GM23338 (cell line): Measurements from ENCODE around the gene ALPL.

Source experiments
- CREB1 ChIP-seq: fragments of 250-450 bp; sonication (Bioruptor Pico); IDR thresholded peaks from 2 replicates; pipeline ENCODE4 v1.5.0; 2020; ENCODE audit warnings: low read depth, mild to moderate bottlenecking, moderate library complexity
- EZH2 ChIP-seq: fragments of 200-600 bp; sonication (generic); IDR thresholded peaks from one replicate; pipeline ENCODE4 v1.8.0; 2017; ENCODE audit warnings: antibody characterized with exemption, mild to moderate bottlenecking, low read depth; ENCODE audit not compliant: unreplicated experiment
- EZH2phosphoT487 ChIP-seq: fragments of 200-600 bp; sonication (generic); IDR thresholded peaks from one replicate; pipeline ENCODE4 v1.8.1; 2018; ENCODE audit warnings: antibody characterized with exemption; ENCODE audit not compliant: unreplicated experiment
- JUNB ChIP-seq: IDR thresholded peaks from one replicate; pipeline ENCODE4 v1.6.1; 2016; ENCODE audit warnings: antibody characterized with exemption; ENCODE audit not compliant: unreplicated experiment
- POLR2AphosphoS5 ChIP-seq: IDR thresholded peaks from 2 replicates; pipeline ENCODE4 v1.6.1; 2016; ENCODE audit warnings: antibody characterized with exemption, low read depth
- STAT1 ChIP-seq: IDR thresholded peaks from one replicate; pipeline ENCODE4 v1.6.1; 2016; ENCODE audit warnings: antibody characterized with exemption; ENCODE audit not compliant: unreplicated experiment
- ZNF114 ChIP-seq: fragments of 250-450 bp; sonication (Bioruptor Pico); IDR thresholded peaks from 2 replicates; pipeline ENCODE4 v1.5.0; 2020; ENCODE audit warnings: mild to moderate bottlenecking, moderate library complexity
- ZNF331 ChIP-seq: fragments of 250-450 bp; sonication (Bioruptor Pico); IDR thresholded peaks from 2 replicates; pipeline ENCODE4 v1.5.0; 2020; ENCODE audit warnings: low read depth, mild to moderate bottlenecking, moderate library complexity
- TF ChIP-seq, protein P1 (sequence below), 2 experiments: fragments of 200-600 bp in 1 of 2; sonication (generic) in 1 of 2; conservative IDR thresholded peaks; 2 replicates each; pipeline versions ENCODE4 v1.5.1 to v1.6.1; 2016 to 2017; ENCODE audit warnings: antibody characterized with exemption in 2 of 2, low read depth in 2 of 2, mild to moderate bottlenecking in 2 of 2, moderate library complexity in 1 of 2
- TF ChIP-seq, protein P2 (sequence below): IDR thresholded peaks from one replicate; pipeline ENCODE4 v1.6.1; 2018; ENCODE audit warnings: antibody characterized with exemption; ENCODE audit not compliant: unreplicated experiment
- TF ChIP-seq, protein P3 (sequence below): fragments of 250-450 bp; sonication (Bioruptor Pico); IDR thresholded peaks from 2 replicates; pipeline ENCODE4 v1.5.0; 2020; ENCODE audit warnings: mild to moderate bottlenecking, moderate library complexity
- TF ChIP-seq, protein P4 (sequence below): IDR thresholded peaks from 2 replicates; pipeline ENCODE4 v1.6.1; 2016; ENCODE audit warnings: antibody characterized with exemption

DNA sequence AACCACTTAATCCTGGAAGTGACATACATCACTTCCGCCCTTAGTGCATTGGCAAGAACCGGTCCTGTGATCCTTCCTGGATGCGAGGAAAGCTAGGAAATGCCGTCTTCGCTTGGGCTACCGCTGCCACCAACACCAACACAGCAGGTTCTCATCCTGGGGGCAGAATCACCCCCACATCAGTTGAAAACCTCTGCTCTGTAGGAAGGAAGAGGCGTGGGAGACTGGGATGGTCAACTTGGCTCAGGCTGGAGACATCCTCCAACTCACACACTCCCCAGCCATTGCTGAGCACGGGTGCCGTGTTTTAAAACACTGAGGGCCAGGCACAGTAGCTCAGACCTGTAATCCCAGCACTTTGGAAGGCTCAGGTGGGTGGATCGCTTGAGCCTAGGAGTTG lies 74.9 kb downstream of the ALPL start:
- TF ChIP-seq CREB1 (CRISPR knock-in tag), result no peak
- TF ChIP-seq, protein P1, sequence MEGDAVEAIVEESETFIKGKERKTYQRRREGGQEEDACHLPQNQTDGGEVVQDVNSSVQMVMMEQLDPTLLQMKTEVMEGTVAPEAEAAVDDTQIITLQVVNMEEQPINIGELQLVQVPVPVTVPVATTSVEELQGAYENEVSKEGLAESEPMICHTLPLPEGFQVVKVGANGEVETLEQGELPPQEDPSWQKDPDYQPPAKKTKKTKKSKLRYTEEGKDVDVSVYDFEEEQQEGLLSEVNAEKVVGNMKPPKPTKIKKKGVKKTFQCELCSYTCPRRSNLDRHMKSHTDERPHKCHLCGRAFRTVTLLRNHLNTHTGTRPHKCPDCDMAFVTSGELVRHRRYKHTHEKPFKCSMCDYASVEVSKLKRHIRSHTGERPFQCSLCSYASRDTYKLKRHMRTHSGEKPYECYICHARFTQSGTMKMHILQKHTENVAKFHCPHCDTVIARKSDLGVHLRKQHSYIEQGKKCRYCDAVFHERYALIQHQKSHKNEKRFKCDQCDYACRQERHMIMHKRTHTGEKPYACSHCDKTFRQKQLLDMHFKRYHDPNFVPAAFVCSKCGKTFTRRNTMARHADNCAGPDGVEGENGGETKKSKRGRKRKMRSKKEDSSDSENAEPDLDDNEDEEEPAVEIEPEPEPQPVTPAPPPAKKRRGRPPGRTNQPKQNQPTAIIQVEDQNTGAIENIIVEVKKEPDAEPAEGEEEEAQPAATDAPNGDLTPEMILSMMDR (conservative IDR thresholded peaks at IDR 0.05; ENCODE audit: low read depth in 2 of 2), result no peak
- no peak for TF ChIP-seq POLR2AphosphoS5
- TF ChIP-seq EZH2, result no peak
- TF ChIP-seq, protein P2, sequence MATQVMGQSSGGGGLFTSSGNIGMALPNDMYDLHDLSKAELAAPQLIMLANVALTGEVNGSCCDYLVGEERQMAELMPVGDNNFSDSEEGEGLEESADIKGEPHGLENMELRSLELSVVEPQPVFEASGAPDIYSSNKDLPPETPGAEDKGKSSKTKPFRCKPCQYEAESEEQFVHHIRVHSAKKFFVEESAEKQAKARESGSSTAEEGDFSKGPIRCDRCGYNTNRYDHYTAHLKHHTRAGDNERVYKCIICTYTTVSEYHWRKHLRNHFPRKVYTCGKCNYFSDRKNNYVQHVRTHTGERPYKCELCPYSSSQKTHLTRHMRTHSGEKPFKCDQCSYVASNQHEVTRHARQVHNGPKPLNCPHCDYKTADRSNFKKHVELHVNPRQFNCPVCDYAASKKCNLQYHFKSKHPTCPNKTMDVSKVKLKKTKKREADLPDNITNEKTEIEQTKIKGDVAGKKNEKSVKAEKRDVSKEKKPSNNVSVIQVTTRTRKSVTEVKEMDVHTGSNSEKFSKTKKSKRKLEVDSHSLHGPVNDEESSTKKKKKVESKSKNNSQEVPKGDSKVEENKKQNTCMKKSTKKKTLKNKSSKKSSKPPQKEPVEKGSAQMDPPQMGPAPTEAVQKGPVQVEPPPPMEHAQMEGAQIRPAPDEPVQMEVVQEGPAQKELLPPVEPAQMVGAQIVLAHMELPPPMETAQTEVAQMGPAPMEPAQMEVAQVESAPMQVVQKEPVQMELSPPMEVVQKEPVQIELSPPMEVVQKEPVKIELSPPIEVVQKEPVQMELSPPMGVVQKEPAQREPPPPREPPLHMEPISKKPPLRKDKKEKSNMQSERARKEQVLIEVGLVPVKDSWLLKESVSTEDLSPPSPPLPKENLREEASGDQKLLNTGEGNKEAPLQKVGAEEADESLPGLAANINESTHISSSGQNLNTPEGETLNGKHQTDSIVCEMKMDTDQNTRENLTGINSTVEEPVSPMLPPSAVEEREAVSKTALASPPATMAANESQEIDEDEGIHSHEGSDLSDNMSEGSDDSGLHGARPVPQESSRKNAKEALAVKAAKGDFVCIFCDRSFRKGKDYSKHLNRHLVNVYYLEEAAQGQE, result no peak
- TF ChIP-seq STAT1, result no peak
- TF ChIP-seq, protein P3, sequence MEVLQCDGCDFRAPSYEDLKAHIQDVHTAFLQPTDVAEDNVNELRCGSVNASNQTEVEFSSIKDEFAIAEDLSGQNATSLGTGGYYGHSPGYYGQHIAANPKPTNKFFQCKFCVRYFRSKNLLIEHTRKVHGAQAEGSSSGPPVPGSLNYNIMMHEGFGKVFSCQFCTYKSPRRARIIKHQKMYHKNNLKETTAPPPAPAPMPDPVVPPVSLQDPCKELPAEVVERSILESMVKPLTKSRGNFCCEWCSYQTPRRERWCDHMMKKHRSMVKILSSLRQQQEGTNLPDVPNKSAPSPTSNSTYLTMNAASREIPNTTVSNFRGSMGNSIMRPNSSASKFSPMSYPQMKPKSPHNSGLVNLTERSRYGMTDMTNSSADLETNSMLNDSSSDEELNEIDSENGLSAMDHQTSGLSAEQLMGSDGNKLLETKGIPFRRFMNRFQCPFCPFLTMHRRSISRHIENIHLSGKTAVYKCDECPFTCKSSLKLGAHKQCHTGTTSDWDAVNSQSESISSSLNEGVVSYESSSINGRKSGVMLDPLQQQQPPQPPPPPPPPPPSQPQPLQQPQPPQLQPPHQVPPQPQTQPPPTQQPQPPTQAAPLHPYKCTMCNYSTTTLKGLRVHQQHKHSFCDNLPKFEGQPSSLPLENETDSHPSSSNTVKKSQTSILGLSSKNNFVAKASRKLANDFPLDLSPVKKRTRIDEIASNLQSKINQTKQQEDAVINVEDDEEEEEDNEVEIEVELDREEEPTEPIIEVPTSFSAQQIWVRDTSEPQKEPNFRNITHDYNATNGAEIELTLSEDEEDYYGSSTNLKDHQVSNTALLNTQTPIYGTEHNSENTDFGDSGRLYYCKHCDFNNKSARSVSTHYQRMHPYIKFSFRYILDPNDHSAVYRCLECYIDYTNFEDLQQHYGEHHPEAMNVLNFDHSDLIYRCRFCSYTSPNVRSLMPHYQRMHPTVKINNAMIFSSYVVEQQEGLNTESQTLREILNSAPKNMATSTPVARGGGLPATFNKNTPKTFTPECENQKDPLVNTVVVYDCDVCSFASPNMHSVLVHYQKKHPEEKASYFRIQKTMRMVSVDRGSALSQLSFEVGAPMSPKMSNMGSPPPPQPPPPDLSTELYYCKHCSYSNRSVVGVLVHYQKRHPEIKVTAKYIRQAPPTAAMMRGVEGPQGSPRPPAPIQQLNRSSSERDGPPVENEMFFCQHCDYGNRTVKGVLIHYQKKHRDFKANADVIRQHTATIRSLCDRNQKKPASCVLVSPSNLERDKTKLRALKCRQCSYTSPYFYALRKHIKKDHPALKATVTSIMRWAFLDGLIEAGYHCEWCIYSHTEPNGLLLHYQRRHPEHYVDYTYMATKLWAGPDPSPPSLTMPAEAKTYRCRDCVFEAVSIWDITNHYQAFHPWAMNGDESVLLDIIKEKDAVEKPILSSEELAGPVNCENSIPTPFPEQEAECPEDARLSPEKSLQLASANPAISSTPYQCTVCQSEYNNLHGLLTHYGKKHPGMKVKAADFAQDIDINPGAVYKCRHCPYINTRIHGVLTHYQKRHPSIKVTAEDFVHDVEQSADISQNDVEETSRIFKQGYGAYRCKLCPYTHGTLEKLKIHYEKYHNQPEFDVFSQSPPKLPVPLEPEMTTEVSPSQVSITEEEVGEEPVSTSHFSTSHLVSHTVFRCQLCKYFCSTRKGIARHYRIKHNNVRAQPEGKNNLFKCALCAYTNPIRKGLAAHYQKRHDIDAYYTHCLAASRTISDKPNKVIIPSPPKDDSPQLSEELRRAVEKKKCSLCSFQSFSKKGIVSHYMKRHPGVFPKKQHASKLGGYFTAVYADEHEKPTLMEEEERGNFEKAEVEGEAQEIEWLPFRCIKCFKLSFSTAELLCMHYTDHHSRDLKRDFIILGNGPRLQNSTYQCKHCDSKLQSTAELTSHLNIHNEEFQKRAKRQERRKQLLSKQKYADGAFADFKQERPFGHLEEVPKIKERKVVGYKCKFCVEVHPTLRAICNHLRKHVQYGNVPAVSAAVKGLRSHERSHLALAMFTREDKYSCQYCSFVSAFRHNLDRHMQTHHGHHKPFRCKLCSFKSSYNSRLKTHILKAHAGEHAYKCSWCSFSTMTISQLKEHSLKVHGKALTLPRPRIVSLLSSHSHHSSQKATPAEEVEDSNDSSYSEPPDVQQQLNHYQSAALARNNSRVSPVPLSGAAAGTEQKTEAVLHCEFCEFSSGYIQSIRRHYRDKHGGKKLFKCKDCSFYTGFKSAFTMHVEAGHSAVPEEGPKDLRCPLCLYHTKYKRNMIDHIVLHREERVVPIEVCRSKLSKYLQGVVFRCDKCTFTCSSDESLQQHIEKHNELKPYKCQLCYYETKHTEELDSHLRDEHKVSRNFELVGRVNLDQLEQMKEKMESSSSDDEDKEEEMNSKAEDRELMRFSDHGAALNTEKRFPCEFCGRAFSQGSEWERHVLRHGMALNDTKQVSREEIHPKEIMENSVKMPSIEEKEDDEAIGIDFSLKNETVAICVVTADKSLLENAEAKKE (CRISPR knock-in tag), result no peak
- no peak for TF ChIP-seq EZH2phosphoT487
- TF ChIP-seq, protein P4, sequence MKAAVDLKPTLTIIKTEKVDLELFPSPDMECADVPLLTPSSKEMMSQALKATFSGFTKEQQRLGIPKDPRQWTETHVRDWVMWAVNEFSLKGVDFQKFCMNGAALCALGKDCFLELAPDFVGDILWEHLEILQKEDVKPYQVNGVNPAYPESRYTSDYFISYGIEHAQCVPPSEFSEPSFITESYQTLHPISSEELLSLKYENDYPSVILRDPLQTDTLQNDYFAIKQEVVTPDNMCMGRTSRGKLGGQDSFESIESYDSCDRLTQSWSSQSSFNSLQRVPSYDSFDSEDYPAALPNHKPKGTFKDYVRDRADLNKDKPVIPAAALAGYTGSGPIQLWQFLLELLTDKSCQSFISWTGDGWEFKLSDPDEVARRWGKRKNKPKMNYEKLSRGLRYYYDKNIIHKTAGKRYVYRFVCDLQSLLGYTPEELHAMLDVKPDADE, result no peak
- TF ChIP-seq ZNF331, result no peak
- no peak for TF ChIP-seq JUNB
- no peak for TF ChIP-seq ZNF114 (CRISPR knock-in tag)
